Fibroblast of villous mesenchyme (primary cell): ENCODE data around the gene SPAG5. TPM values are rescaled to one million over a fixed set of nuclear protein-coding genes. Genes with fewer than 3 reads are reported as not detected.
"Not testable (repeated sequence)": the region's sequence is repeated elsewhere in the genome, so short reads cannot be mapped to it uniquely, and the experiment has no call there.

Experiments used
- DNase-seq: peaks from one replicate; pipeline ENCODE4 v3.0.0-alpha.2; 2010; ENCODE audit warnings: low read depth
- H3K4me3 ChIP-seq: 2 replicates; pipeline ENCODE4 v1.5.1; 2011; ENCODE audit warnings: low read depth, mild to moderate bottlenecking, low read length
- total RNA-seq: library from RNA; depleted of rRNA; stranded (reverse); fragments of >200 nt; gene quantifications from 2 replicates; pipeline ENCODE4 v1.2.3, GENCODE V29; 2012
- TF ChIP-seq, protein P1 (sequence below): IDR thresholded peaks from 2 replicates; pipeline ENCODE4 v1.5.1; 2012; ENCODE audit warnings: low read depth, mild to moderate bottlenecking, low read length; ENCODE audit not compliant: insufficient read depth

SPAG5 gene
- total RNA-seq, 1 donor, result 38.4 TPM

DNA sequence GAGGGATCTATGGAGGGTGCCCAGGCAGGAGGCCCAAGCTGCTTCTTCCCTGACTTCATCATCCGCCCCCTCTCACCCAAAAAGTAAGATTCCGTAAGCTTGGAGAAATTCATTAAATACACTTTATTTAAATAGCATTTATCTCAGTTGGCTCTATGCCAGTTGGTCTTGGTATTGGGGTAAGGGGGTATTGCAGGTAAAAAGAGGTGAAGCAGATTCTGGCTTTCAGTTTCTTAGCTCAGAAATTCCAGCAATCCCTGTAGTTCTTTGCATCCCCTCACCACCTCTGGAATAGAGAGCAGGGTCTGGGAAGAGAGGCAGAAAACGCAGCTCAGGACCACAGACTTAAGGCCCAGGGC, 21.4 kb downstream of the SPAG5 start:
- H3K4me3 ChIP-seq, result no peak overlapping the region
- no peak for DNase-seq
- TF ChIP-seq, protein P1, sequence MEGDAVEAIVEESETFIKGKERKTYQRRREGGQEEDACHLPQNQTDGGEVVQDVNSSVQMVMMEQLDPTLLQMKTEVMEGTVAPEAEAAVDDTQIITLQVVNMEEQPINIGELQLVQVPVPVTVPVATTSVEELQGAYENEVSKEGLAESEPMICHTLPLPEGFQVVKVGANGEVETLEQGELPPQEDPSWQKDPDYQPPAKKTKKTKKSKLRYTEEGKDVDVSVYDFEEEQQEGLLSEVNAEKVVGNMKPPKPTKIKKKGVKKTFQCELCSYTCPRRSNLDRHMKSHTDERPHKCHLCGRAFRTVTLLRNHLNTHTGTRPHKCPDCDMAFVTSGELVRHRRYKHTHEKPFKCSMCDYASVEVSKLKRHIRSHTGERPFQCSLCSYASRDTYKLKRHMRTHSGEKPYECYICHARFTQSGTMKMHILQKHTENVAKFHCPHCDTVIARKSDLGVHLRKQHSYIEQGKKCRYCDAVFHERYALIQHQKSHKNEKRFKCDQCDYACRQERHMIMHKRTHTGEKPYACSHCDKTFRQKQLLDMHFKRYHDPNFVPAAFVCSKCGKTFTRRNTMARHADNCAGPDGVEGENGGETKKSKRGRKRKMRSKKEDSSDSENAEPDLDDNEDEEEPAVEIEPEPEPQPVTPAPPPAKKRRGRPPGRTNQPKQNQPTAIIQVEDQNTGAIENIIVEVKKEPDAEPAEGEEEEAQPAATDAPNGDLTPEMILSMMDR, result no peak

DNA sequence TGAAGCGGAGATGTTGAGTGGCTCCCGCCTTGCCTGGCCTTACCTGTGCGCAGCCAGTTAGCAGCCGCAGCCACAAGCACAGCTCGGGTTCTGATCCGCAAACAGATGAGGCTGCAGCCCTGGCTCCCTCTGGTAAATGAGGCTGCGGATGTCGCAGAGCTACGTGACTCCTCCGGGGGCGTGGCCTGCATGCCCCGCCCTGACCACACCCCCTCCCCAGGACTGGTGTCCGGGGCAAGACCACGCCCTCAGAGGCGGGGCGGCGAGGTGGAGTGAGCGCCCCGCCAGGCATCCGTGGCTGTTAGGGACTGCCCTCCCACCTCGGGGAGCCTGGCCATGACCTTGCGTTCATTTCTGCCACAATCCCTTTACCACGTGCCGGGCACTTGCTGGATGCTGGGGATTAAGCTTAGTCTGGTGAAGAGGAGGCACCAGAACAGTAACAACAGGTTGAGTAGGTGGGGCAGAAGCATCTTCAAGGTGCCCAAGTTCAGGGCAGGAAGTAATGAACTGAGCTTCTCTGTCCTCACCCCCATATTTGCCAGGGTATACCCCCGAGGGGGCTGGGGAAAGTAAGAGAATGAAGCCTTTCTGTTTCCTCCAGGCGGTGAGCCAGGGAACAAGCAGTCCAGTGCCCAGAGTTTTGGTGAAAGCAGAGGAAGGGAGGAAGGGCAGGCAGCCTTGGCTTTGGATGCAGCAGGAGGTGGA, 21.9 kb downstream of the SPAG5 start, which contains the start of gene ALDOC:
ALDOC (minus strand) TSS at position 138 of the 708 bp plus-strand sequence. CDS start 1,363 bp downstream, outside the sequence.
- TF ChIP-seq, protein P1, result no peak
- H3K4me3 ChIP-seq, result peak within 1 kb of the TSS; percentile 48

DNA sequence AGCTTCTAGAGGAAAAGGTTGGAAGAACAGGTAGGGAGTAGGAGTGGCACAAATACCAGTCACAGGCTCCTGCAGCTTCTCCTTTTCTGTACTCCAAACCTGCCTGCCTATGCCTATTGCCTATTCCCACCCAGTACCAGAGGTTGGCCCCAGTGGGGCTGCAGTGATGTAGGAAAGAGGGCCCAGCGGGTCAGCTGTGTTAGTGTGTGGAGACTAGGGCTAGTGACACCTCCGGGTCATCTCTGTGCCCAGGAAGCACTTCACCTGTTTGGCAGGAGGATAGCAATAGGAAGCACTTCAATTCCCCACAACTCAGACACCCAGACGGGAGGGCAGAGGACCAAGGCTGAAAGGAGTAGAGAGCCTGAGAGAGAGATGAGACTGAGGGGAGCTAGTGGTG, 22.8 kb downstream of the SPAG5 start:
- H3K4me3 ChIP-seq, DNase-seq: not testable (repeated sequence)

More for the DNA sequence above, 21.9 kb downstream of the SPAG5 start, which contains the start of gene ALDOC:
- DNase-seq, result peak; percentile 91

DNA sequence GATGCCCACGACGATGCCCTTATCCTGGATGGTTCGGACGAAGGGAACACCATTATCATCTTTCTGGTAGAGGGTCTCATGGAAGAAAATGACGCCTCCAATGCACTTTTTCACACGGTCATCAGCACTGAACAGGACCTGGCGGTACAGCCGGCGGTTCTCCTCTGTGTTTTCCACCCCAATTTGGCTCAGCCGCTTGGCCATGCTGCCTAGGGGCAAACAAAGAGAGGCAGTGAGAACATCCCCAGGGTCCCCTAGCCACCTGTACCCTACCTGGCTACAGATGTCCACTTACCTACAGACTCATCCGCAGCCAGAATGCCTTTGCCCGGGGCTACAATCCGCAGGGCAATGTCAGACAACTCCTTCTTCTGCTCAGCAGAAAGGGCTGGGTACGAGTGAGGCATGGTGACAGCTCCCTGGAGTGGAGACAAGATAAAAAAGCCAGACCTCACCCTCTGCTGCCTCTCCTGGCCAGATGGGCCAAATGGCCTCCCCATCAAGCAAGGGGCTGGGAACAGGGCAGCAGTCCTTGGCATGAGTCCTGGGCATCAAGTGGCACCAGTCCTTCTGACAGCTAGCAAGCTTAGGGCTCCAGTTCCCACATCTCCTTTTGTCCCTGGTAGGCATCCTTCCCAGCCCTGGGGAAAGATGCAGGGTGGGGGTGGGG, 23.6 kb downstream of the SPAG5 start:
- no peak overlapping the region for H3K4me3 ChIP-seq
- DNase-seq, result no peak
- TF ChIP-seq, protein P1, result no peak

DNA sequence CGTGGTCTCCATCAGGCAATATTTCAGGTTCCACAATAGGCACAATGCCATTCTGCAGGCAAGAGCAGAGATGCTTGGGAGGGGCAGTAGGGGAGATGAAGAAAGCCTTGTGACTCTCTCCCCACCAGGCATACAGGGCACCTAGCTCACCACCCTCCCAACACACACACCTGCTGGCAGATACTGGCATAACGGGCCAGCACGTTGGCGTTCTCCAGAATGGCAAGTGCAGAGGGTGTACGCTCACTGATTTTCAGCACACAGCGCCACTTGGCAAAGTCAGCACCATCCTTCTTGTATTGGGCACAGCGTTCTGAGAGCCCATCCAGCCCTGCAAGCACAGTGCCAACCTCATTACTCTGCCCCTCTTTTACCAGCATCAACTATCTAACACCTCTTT, 24.3 kb downstream of the SPAG5 start:
- TF ChIP-seq, protein P1, result no peak
- no peak overlapping the region for H3K4me3 ChIP-seq
- DNase-seq, result no peak

DNA sequence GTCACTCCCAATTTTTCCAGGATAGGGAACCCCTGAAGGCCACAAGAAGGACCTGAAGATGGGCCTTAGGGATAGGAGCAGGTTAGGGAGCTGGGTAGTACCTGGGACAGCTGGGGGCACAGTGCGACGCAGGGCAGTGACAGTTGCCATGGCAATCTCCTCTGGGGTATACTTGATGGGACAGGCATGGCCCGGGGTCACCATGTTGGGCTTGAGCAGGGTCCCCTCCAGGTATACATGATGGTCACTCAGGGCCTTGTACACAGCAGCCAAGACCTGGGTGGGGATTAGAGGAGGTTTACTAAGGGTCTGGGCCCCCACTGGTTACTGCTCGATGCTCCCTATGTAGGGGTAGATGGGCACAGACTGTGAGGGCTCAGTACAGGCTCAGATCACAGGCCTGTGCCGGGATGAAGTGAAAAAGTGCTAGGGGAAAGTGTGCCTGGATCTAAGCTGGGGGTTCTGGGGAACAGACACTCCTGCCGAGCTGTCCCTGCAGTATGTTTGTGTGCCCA, 24.8 kb downstream of the SPAG5 start:
- no peak overlapping the region for H3K4me3 ChIP-seq
- TF ChIP-seq, protein P1, result no peak
- DNase-seq, result no peak

DNA sequence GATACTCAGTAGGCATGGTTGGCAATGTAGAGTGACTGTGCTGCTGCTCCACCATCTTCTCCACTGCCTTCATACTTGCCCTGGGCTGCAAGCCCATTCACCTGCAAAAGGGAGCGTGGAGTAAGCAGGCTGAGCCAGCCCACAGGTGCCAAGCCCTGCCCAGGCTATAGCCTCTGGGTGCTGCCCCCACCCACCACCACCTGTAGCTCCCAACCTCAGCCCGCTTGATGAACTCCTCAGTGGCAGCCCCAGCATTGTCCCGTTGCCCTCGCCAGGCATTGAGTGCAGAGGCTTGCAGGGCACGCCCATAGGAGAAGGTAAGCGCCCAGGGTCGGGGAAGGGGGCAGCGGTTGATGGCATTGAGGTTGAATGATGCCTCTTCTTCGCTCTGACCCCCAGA, 25.3 kb downstream of the SPAG5 start:
- no peak overlapping the region for H3K4me3 ChIP-seq
- no peak for DNase-seq
- TF ChIP-seq, protein P1, result no peak
